ENCODE results near the gene DNM2.

- TF ChIP-seq, protein P1, sequence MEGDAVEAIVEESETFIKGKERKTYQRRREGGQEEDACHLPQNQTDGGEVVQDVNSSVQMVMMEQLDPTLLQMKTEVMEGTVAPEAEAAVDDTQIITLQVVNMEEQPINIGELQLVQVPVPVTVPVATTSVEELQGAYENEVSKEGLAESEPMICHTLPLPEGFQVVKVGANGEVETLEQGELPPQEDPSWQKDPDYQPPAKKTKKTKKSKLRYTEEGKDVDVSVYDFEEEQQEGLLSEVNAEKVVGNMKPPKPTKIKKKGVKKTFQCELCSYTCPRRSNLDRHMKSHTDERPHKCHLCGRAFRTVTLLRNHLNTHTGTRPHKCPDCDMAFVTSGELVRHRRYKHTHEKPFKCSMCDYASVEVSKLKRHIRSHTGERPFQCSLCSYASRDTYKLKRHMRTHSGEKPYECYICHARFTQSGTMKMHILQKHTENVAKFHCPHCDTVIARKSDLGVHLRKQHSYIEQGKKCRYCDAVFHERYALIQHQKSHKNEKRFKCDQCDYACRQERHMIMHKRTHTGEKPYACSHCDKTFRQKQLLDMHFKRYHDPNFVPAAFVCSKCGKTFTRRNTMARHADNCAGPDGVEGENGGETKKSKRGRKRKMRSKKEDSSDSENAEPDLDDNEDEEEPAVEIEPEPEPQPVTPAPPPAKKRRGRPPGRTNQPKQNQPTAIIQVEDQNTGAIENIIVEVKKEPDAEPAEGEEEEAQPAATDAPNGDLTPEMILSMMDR (IDR thresholded peaks at IDR 0.05), result no peak
- TF ChIP-seq POLR2A (IDR thresholded peaks at IDR 0.05), result no peak
These were observed 130.5 kb downstream of the DNM2 start, which contains the start of gene C19orf38 for GRCh38 chr19:10848230-10848856.

All from lower leg skin (tissue), 3 donors.